Measurements from ENCODE around the gene SSBP4. TPM values are rescaled to one million over a fixed set of nuclear protein-coding genes. Genes with fewer than 3 reads are reported as not detected.

SSBP4 gene
- total RNA-seq, 1 experiment from 2014 or later: 97.5 TPM

- DNase-seq (no peak), ATAC-seq (no peak)
- no peak overlapping the region for H3K9ac ChIP-seq (ENCODE audit: low read length)
- H3K36me3 ChIP-seq (ENCODE audit: low read depth, low read length): no peaks in the 10 kb centered on the region
- no TSS peak for BruUV-seq (replicated peaks)
- no peak overlapping the region for H2AFZ ChIP-seq (ENCODE audit: low read length)
- H3F3A ChIP-seq (ENCODE audit: low read length, unreplicated experiment): no peaks in the 10 kb centered on the region
- no peaks in the 10 kb centered on the region for H3K9me2 ChIP-seq (replicated peaks; ENCODE audit: low read length)
- ChIA-PET POLR2A (ENCODE audit: unreplicated experiment) (no interaction called here), CTCF (no interaction called here)
- H3K79me2 ChIP-seq (ENCODE audit: low read length): peaks cover 47% of the 10 kb centered on the region
- TF ChIP-seq EZH2 (IDR thresholded peaks at IDR 0.05; ENCODE audit: low read length, unreplicated experiment): no peak
- no peak for TF ChIP-seq EZH2phosphoT487 (IDR thresholded peaks at IDR 0.05; ENCODE audit: borderline replicate concordance, low read length)
- TF ChIP-seq CTCF (conservative IDR thresholded peaks at IDR 0.05; ENCODE audit: low read depth, low read length): no peak
- no peak overlapping the region for H3K27ac ChIP-seq (ENCODE audit: low read length)
- peaks cover 11% of the 10 kb centered on the region; the same call in 1 of the 2 replicates for H4K20me1 ChIP-seq (ENCODE audit: low read length)
- peaks cover 12% of the 10 kb centered on the region for H3K4me1 ChIP-seq (ENCODE audit: insufficient read depth, low read length)
- no peaks in the 10 kb centered on the region for H3K27me3 ChIP-seq (ENCODE audit: low read length)
- intact Hi-C loops (cut with micrococcal nuclease): no loop called here
- H3K4me2 ChIP-seq (ENCODE audit: low read length): no peak overlapping the region
- no peaks in the 10 kb centered on the region for H3K9me3 ChIP-seq (ENCODE audit: low read length)
- no peak overlapping the region for H3K4me3 ChIP-seq (ENCODE audit: low read length)
Observed at GRCh38 chr19:18424890-18425514, 5.8 kb downstream of the SSBP4 start.

- Histone ChIP-seq H3K9ac (ENCODE audit: low read length) (no peak overlapping the region), H3F3A (ENCODE audit: low read length, unreplicated experiment) (no peaks in the 10 kb centered on the region), H3K4me3 (ENCODE audit: low read length) (no peak overlapping the region), H3K9me3 (ENCODE audit: low read length) (no peaks in the 10 kb centered on the region), H2AFZ (ENCODE audit: low read length) (no peak overlapping the region), H3K4me2 (ENCODE audit: low read length) (no peak overlapping the region), H3K27me3 (ENCODE audit: low read length) (no peaks in the 10 kb centered on the region), H3K79me2 (ENCODE audit: low read length) (peaks cover 39% of the 10 kb centered on the region), H3K9me2 (replicated peaks; ENCODE audit: low read length) (no peaks in the 10 kb centered on the region), H3K36me3 (ENCODE audit: low read depth, low read length) (no peaks in the 10 kb centered on the region), H3K4me1 (ENCODE audit: insufficient read depth, low read length) (peaks cover 4% of the 10 kb centered on the region), H3K27ac (ENCODE audit: low read length) (no peak overlapping the region), H4K20me1 (ENCODE audit: low read length) (peaks cover 11% of the 10 kb centered on the region; the same call in 1 of the 2 replicates)
- no peak for DNase-seq
- CTCF ChIA-PET: no interaction called here
- ATAC-seq: peak; percentile 14
- no TSS peak for BruUV-seq (replicated peaks)
- 0 out of 2 replicates have a peak, but pooled peaks have one; percentile 11 for TF ChIP-seq CTCF (conservative IDR thresholded peaks at IDR 0.05; ENCODE audit: low read depth, low read length)
- TF ChIP-seq EZH2phosphoT487 (IDR thresholded peaks at IDR 0.05; ENCODE audit: borderline replicate concordance, low read length): no peak
- POLR2A ChIA-PET (ENCODE audit: unreplicated experiment): no interaction called here
- intact Hi-C loops (cut with micrococcal nuclease): no loop called here
Observed at GRCh38 chr19:18425515-18426415, 6.6 kb downstream of the SSBP4 start.

GRCh38 chr19:18426416-18426767 lies 7.2 kb downstream of the SSBP4 start:
- no TSS peak for BruUV-seq (replicated peaks)
- Histone ChIP-seq H3K4me2 (ENCODE audit: low read length) (no peak overlapping the region), H3K9me3 (ENCODE audit: low read length) (no peaks in the 10 kb centered on the region), H3K36me3 (ENCODE audit: low read depth, low read length) (no peaks in the 10 kb centered on the region), H4K20me1 (ENCODE audit: low read length) (peaks cover 7% of the 10 kb centered on the region; the same call in 1 of the 2 replicates), H3K79me2 (ENCODE audit: low read length) (peaks cover 33% of the 10 kb centered on the region), H3K9ac (ENCODE audit: low read length) (no peak overlapping the region), H3K27ac (ENCODE audit: low read length) (no peak overlapping the region), H3K27me3 (ENCODE audit: low read length) (no peaks in the 10 kb centered on the region), H3K9me2 (replicated peaks; ENCODE audit: low read length) (no peaks in the 10 kb centered on the region), H2AFZ (ENCODE audit: low read length) (no peak overlapping the region), H3F3A (ENCODE audit: low read length, unreplicated experiment) (no peaks in the 10 kb centered on the region), H3K4me1 (ENCODE audit: insufficient read depth, low read length) (no peaks in the 10 kb centered on the region), H3K4me3 (ENCODE audit: low read length) (no peak overlapping the region)
- CTCF ChIA-PET: no interaction called here
- ATAC-seq (peak; percentile 7), DNase-seq (no peak)
- intact Hi-C loops (cut with micrococcal nuclease): no loop called here
- POLR2A ChIA-PET (ENCODE audit: unreplicated experiment): no interaction called here
- TF ChIP-seq EZH2 (IDR thresholded peaks at IDR 0.05; ENCODE audit: low read length, unreplicated experiment) (no peak), CTCF (conservative IDR thresholded peaks at IDR 0.05; ENCODE audit: low read depth, low read length) (no peak), EZH2phosphoT487 (IDR thresholded peaks at IDR 0.05; ENCODE audit: borderline replicate concordance, low read length) (no peak)

Measured in PC-3 (cell line).